GM18909 (cell line): ENCODE results near the gene ATOX1.
A peak's percentile ranks its signal among the peaks of the same experiment; 100 is the strongest.

ENCODE experiments used
- ATAC-seq: cut with Tn5 transposase; IDR thresholded peaks from one replicate; pipeline ENCODE4 v1.9.1; 2021; ENCODE audit warnings: mild to moderate bottlenecking; ENCODE audit not compliant: unreplicated experiment, poor library complexity

ATOX1 gene

GRCh38 chr5:151771259-151772028 is 13.0 kb upstream of the ATOX1 start, which contains the start of gene G3BP1:
Gene G3BP1 (plus strand): TSS chr5:151771954. CDS start chr5:151786621, 14,667 bp downstream.
- peak; percentile 85 for ATAC-seq

- ATAC-seq, result peak; percentile 32
Measured at GRCh38 chr5:151770383-151771258, 12.2 kb upstream of the ATOX1 start.

GRCh38 chr5:151766975-151767374 is 8.5 kb upstream of the ATOX1 start:
- no peak for ATAC-seq

GRCh38 chr5:151764801-151765200 is 6.4 kb upstream of the ATOX1 start:
- ATAC-seq, result no peak

GRCh38 chr5:151758141-151758429 is 346 bp downstream of the ATOX1 start:
- peak; percentile 20 for ATAC-seq

- peak; percentile 24 for ATAC-seq
Measured at GRCh38 chr5:151757233-151758140, 944 bp downstream of the ATOX1 start.

- ATAC-seq, result no peak
Measured at GRCh38 chr5:151755383-151755782, 3.0 kb downstream of the ATOX1 start.

- ATAC-seq, result no peak
Measured at GRCh38 chr5:151751593-151751992, 6.8 kb downstream of the ATOX1 start.

GRCh38 chr5:151751091-151751490 is 7.3 kb downstream of the ATOX1 start:
- ATAC-seq, result no peak

GRCh38 chr5:151750121-151750520 is 8.3 kb downstream of the ATOX1 start:
- no peak for ATAC-seq

- ATAC-seq, result peak; percentile 51
Measured at GRCh38 chr5:151745071-151745705, 13.2 kb downstream of the ATOX1 start.

GRCh38 chr5:151743530-151743929 is 14.9 kb downstream of the ATOX1 start:
- no peak for ATAC-seq

GRCh38 chr5:151742870-151743294 is 15.5 kb downstream of the ATOX1 start:
- ATAC-seq, result no peak

- ATAC-seq, result no peak
Measured at GRCh38 chr5:151741678-151742423, 16.6 kb downstream of the ATOX1 start.

- peak; percentile 21 for ATAC-seq
Measured at GRCh38 chr5:151740958-151741373, 17.5 kb downstream of the ATOX1 start.

GRCh38 chr5:151740336-151740942 is 18.0 kb downstream of the ATOX1 start:
- ATAC-seq, result peak; percentile 65

GRCh38 chr5:151739939-151740335 is 18.5 kb downstream of the ATOX1 start:
- ATAC-seq, result no peak

- ATAC-seq, result no peak
Measured at GRCh38 chr5:151739395-151739794, 19.0 kb downstream of the ATOX1 start.
